ENCODE results near the gene WDR33.
A peak's percentile ranks its signal among the peaks of the same experiment; 100 is the strongest.
"Not testable (repeated sequence)": the region's sequence is repeated elsewhere in the genome, so short reads cannot be mapped to it uniquely, and the experiment has no call there.

Gene WDR33

GRCh38 chr2:127826047-127826446 lies 15.1 kb upstream of the WDR33 start:
- H3K9me3 Mint-ChIP-seq = peaks cover 13% of the 10 kb centered on the region
- intact Hi-C loops (cut with micrococcal nuclease) = no loop called here
- peaks cover 3% of the 10 kb centered on the region for H3K27me3 Mint-ChIP-seq
- no peak overlapping the region for H3K27ac Mint-ChIP-seq
- H3K36me3 Mint-ChIP-seq (ENCODE audit: low read depth) = no peaks in the 10 kb centered on the region
- H3K4me1 Mint-ChIP-seq (ENCODE audit: low read depth) = peaks cover 15% of the 10 kb centered on the region
- no peak overlapping the region for H3K4me3 Mint-ChIP-seq

- no peak overlapping the region for H3K4me3 Mint-ChIP-seq
- H3K27ac Mint-ChIP-seq = no peak overlapping the region
- peaks cover 6% of the 10 kb centered on the region for H3K27me3 Mint-ChIP-seq
- H3K4me1 Mint-ChIP-seq (ENCODE audit: low read depth) = peaks cover 8% of the 10 kb centered on the region
- intact Hi-C loops (cut with micrococcal nuclease) = no loop called here
- H3K9me3 Mint-ChIP-seq = peaks cover 31% of the 10 kb centered on the region
- no peaks in the 10 kb centered on the region for H3K36me3 Mint-ChIP-seq (ENCODE audit: low read depth)
These were observed 9.2 kb upstream of the WDR33 start for GRCh38 chr2:127820080-127820668.

- H3K27ac Mint-ChIP-seq = no peak overlapping the region
- intact Hi-C loops (cut with micrococcal nuclease) = no loop called here
- H3K36me3 Mint-ChIP-seq (ENCODE audit: low read depth) = no peaks in the 10 kb centered on the region
- peaks cover 6% of the 10 kb centered on the region for H3K27me3 Mint-ChIP-seq
- no peak overlapping the region for H3K4me3 Mint-ChIP-seq
- peaks cover 8% of the 10 kb centered on the region for H3K4me1 Mint-ChIP-seq (ENCODE audit: low read depth)
- peaks cover 31% of the 10 kb centered on the region for H3K9me3 Mint-ChIP-seq
These were observed 7.9 kb upstream of the WDR33 start for GRCh38 chr2:127818794-127819425.

GRCh38 chr2:127818241-127818640 lies 7.3 kb upstream of the WDR33 start:
- Mint-ChIP-seq H3K4me3 (no peak overlapping the region), H3K4me1 (ENCODE audit: low read depth) (peaks cover 8% of the 10 kb centered on the region), H3K9me3 (peaks cover 31% of the 10 kb centered on the region), H3K27ac (no peak overlapping the region), H3K36me3 (ENCODE audit: low read depth) (no peaks in the 10 kb centered on the region), H3K27me3 (peaks cover 6% of the 10 kb centered on the region)
- intact Hi-C loops (cut with micrococcal nuclease) = no loop called here

GRCh38 chr2:127814677-127815076 lies 3.7 kb upstream of the WDR33 start:
- Mint-ChIP-seq H3K27ac (no peak overlapping the region), H3K9me3 (peaks cover 4% of the 10 kb centered on the region), H3K4me1 (ENCODE audit: low read depth) (peaks cover 15% of the 10 kb centered on the region), H3K36me3 (ENCODE audit: low read depth) (peaks cover 14% of the 10 kb centered on the region), H3K27me3 (peaks cover 3% of the 10 kb centered on the region), H3K4me3 (no peak overlapping the region)
- intact Hi-C loops (cut with micrococcal nuclease) = no loop called here

- peaks cover 14% of the 10 kb centered on the region for H3K36me3 Mint-ChIP-seq (ENCODE audit: low read depth)
- H3K4me3 Mint-ChIP-seq; H3K9me3 Mint-ChIP-seq; intact Hi-C loops (cut with micrococcal nuclease); H3K27me3 Mint-ChIP-seq: not testable (repeated sequence)
- peak overlapping the region; percentile 97 for H3K27ac Mint-ChIP-seq
- peaks cover 21% of the 10 kb centered on the region for H3K4me1 Mint-ChIP-seq (ENCODE audit: low read depth)
These were observed 1.5 kb upstream of the WDR33 start for GRCh38 chr2:127812441-127812840.

GRCh38 chr2:127811397-127812321 lies 688 bp upstream of the WDR33 start:
- Mint-ChIP-seq H3K27me3 (no peaks in the 10 kb centered on the region), H3K27ac (peak overlapping the region; percentile 97), H3K4me1 (ENCODE audit: low read depth) (peaks cover 27% of the 10 kb centered on the region), H3K4me3 (peak overlapping the region; percentile 91), H3K36me3 (ENCODE audit: low read depth) (peaks cover 16% of the 10 kb centered on the region), H3K9me3 (no peaks in the 10 kb centered on the region)
- intact Hi-C loops (cut with micrococcal nuclease) = loop anchor here (2.0 kb wide), 1 partner anchor 47 kb away; the partner anchor contains the start of gene POLR2D

GRCh38 chr2:127810156-127810618 lies 784 bp downstream of the WDR33 start:
- Mint-ChIP-seq H3K4me3 (peak overlapping the region; percentile 91), H3K9me3 (no peaks in the 10 kb centered on the region), H3K4me1 (ENCODE audit: low read depth) (peaks cover 38% of the 10 kb centered on the region), H3K36me3 (ENCODE audit: low read depth) (peaks cover 22% of the 10 kb centered on the region), H3K27ac (peak overlapping the region; percentile 97), H3K27me3 (no peaks in the 10 kb centered on the region)
- intact Hi-C loops (cut with micrococcal nuclease) = loop anchor here (2.0 kb wide), 1 partner anchor 49 kb away; the partner anchor contains the start of gene POLR2D

- no peak overlapping the region for H3K27ac Mint-ChIP-seq
- no peaks in the 10 kb centered on the region for H3K9me3 Mint-ChIP-seq
- no peaks in the 10 kb centered on the region for H3K27me3 Mint-ChIP-seq
- no peak overlapping the region for H3K4me3 Mint-ChIP-seq
- peaks cover 44% of the 10 kb centered on the region for H3K4me1 Mint-ChIP-seq (ENCODE audit: low read depth)
- intact Hi-C loops (cut with micrococcal nuclease) = loop anchor here (5.0 kb wide), 1 partner anchor 106 kb away; the partner anchor contains the start of gene SFT2D3
- peaks cover 33% of the 10 kb centered on the region for H3K36me3 Mint-ChIP-seq (ENCODE audit: low read depth)
These were observed 3.2 kb downstream of the WDR33 start for GRCh38 chr2:127807678-127808353.

GRCh38 chr2:127806860-127807259 lies 4.1 kb downstream of the WDR33 start:
- not testable (repeated sequence) for H3K4me3 Mint-ChIP-seq, H3K9me3 Mint-ChIP-seq, H3K27ac Mint-ChIP-seq, H3K27me3 Mint-ChIP-seq
- peaks cover 41% of the 10 kb centered on the region for H3K4me1 Mint-ChIP-seq (ENCODE audit: low read depth)
- peaks cover 33% of the 10 kb centered on the region for H3K36me3 Mint-ChIP-seq (ENCODE audit: low read depth)
- intact Hi-C loops (cut with micrococcal nuclease) = loop anchor here (5.0 kb wide), 1 partner anchor 105 kb away; the partner anchor contains the start of gene SFT2D3

- Mint-ChIP-seq H3K4me3 (no peak overlapping the region), H3K27me3 (no peaks in the 10 kb centered on the region), H3K9me3 (no peaks in the 10 kb centered on the region), H3K4me1 (ENCODE audit: low read depth) (peaks cover 52% of the 10 kb centered on the region), H3K27ac (no peak overlapping the region), H3K36me3 (ENCODE audit: low read depth) (peaks cover 34% of the 10 kb centered on the region)
- intact Hi-C loops (cut with micrococcal nuclease) = loop anchor here (5.0 kb wide), 1 partner anchor 103 kb away; the partner anchor contains the start of gene SFT2D3
These were observed 5.5 kb downstream of the WDR33 start for GRCh38 chr2:127805491-127805890.

GRCh38 chr2:127799926-127800325 lies 11.0 kb downstream of the WDR33 start:
- Mint-ChIP-seq H3K4me3 (no peak overlapping the region), H3K4me1 (ENCODE audit: low read depth) (peaks cover 60% of the 10 kb centered on the region), H3K9me3 (no peaks in the 10 kb centered on the region), H3K36me3 (ENCODE audit: low read depth) (peaks cover 35% of the 10 kb centered on the region), H3K27me3 (no peaks in the 10 kb centered on the region), H3K27ac (no peak overlapping the region)
- intact Hi-C loops (cut with micrococcal nuclease) = no loop called here

GRCh38 chr2:127796389-127796788 lies 14.6 kb downstream of the WDR33 start:
- Mint-ChIP-seq H3K36me3 (ENCODE audit: low read depth) (peaks cover 29% of the 10 kb centered on the region), H3K4me3 (peak overlapping the region; percentile 22), H3K27ac (peak overlapping the region; percentile 50), H3K27me3 (no peaks in the 10 kb centered on the region), H3K9me3 (no peaks in the 10 kb centered on the region), H3K4me1 (ENCODE audit: low read depth) (peaks cover 61% of the 10 kb centered on the region)
- intact Hi-C loops (cut with micrococcal nuclease) = no loop called here

All from dendritic cell treated with granulocyte-macrophage colony-stimulating factor and Interleukin-4, amounts not matched to agents 40 ng/mL and 50 ng/mL, for 4 days (primary cell).